GM18511 (cell line): ENCODE measurements around the gene AGTPBP1.
"Not testable (repeated sequence)": the region's sequence is repeated elsewhere in the genome, so short reads cannot be mapped to it uniquely, and the experiment has no call there.

Experiments used
- ATAC-seq: cut with Tn5 transposase; IDR thresholded peaks from one replicate; pipeline ENCODE4 v1.9.1; 2021; ENCODE audit warnings: mild to moderate bottlenecking, moderate library complexity; ENCODE audit not compliant: unreplicated experiment

The AGTPBP1 gene

GRCh38 chr9:85723215-85723614 is 18.5 kb downstream of the AGTPBP1 start:
- ATAC-seq = no peak

GRCh38 chr9:85719411-85719810 is 22.3 kb downstream of the AGTPBP1 start:
- ATAC-seq = not testable (repeated sequence)

GRCh38 chr9:85717818-85718217 is 23.9 kb downstream of the AGTPBP1 start:
- not testable (repeated sequence) for ATAC-seq

GRCh38 chr9:85717220-85717619 is 24.5 kb downstream of the AGTPBP1 start:
- no peak for ATAC-seq

GRCh38 chr9:85716031-85716877 is 25.5 kb downstream of the AGTPBP1 start:
- ATAC-seq = peak; percentile 74

- ATAC-seq = peak; percentile 84
These were observed 26.2 kb downstream of the AGTPBP1 start for GRCh38 chr9:85715587-85715986.

GRCh38 chr9:85713897-85714296 is 27.9 kb downstream of the AGTPBP1 start:
- no peak for ATAC-seq

- no peak for ATAC-seq
These were observed 37.0 kb downstream of the AGTPBP1 start for GRCh38 chr9:85704744-85705143.

- ATAC-seq = no peak
These were observed 38.4 kb downstream of the AGTPBP1 start for GRCh38 chr9:85703398-85703797.

GRCh38 chr9:85702726-85703289 is 38.9 kb downstream of the AGTPBP1 start:
- no peak for ATAC-seq

GRCh38 chr9:85702191-85702590 is 39.6 kb downstream of the AGTPBP1 start:
- ATAC-seq = no peak

GRCh38 chr9:85700330-85700729 is 41.4 kb downstream of the AGTPBP1 start:
- no peak for ATAC-seq

GRCh38 chr9:85688361-85688760 is 53.4 kb downstream of the AGTPBP1 start:
- no peak for ATAC-seq

GRCh38 chr9:85685081-85685480 is 56.7 kb downstream of the AGTPBP1 start:
- ATAC-seq = no peak

GRCh38 chr9:85676790-85677189 is 65.0 kb downstream of the AGTPBP1 start:
- no peak for ATAC-seq

GRCh38 chr9:85667374-85667773 is 74.4 kb downstream of the AGTPBP1 start:
- no peak for ATAC-seq

- ATAC-seq = no peak
These were observed 75.7 kb downstream of the AGTPBP1 start for GRCh38 chr9:85666086-85666485.

- no peak for ATAC-seq
These were observed 79.2 kb downstream of the AGTPBP1 start for GRCh38 chr9:85662573-85662972.

GRCh38 chr9:85658716-85659115 is 83.0 kb downstream of the AGTPBP1 start:
- ATAC-seq = no peak

- ATAC-seq = no peak
These were observed 88.6 kb downstream of the AGTPBP1 start for GRCh38 chr9:85653153-85653552.

- peak; percentile 97 for ATAC-seq
These were observed 94.2 kb downstream of the AGTPBP1 start for GRCh38 chr9:85647571-85647970.

- ATAC-seq = no peak
These were observed 95.7 kb downstream of the AGTPBP1 start for GRCh38 chr9:85645909-85646627.
